AG04450 (cell line): ENCODE results near the gene HOXC5. TPM values are rescaled to one million over a fixed set of nuclear protein-coding genes. Genes with fewer than 3 reads are reported as not detected.

Experiments used
- CTCF ChIA-PET: fragments of 300-600, 350-600 bp; formaldehyde crosslinking; extraction: SDS; loops from one replicate; lab custom pipeline; 2022; ENCODE audit warnings: antibody characterized with exemption, inconsistent platforms; lab: Charles Lee
- POLR2A ChIA-PET: fragments of 350-600 bp; formaldehyde crosslinking; extraction: SDS; loops from one replicate; lab custom pipeline; 2021; ENCODE audit warnings: antibody characterized with exemption, inconsistent platforms; lab: Yijun Ruan, JAX
- DNase-seq: peaks from one replicate; pipeline ENCODE4 v3.0.0-alpha.2; 2011; ENCODE audit warnings: low read depth, low spot score
- H3K27ac ChIP-seq: one replicate; pipeline ENCODE4 v1.5.1; 2012; ENCODE audit warnings: low read depth, low read length, control low read depth
- H3K27me3 ChIP-seq: one replicate; pipeline ENCODE4 v1.6.0; 2012; ENCODE audit warnings: low read length; ENCODE audit not compliant: control insufficient read depth, insufficient read depth
- H3K4me3 ChIP-seq: 2 replicates; pipeline ENCODE4 v1.5.1; 2011; ENCODE audit warnings: mild to moderate bottlenecking, low read depth, low read length, control low read depth
- H3K9me3 ChIP-seq: 2 replicates; pipeline ENCODE4 v1.5.1; 2012; ENCODE audit warnings: low read length; ENCODE audit not compliant: control insufficient read depth, insufficient read depth
- CTCF ChIP-seq: IDR thresholded peaks from 2 replicates; pipeline ENCODE4 v1.5.1; 2011; ENCODE audit warnings: low read depth, low read length, control low read depth, inconsistent platforms
- polyA plus RNA-seq: library from polyadenylated mRNA; depleted of rRNA; stranded (reverse); fragments of >200 nt; gene quantifications from 2 replicates; pipeline ENCODE4 v1.2.3, GENCODE V29; 2011

The HOXC5 gene
- polyA plus RNA-seq, 1 experiment = not detected

- ChIA-PET CTCF (no interaction called here), POLR2A (no interaction called here)
- no peak for TF ChIP-seq CTCF
- DNase-seq = no peak
- Histone ChIP-seq H3K27ac (no peak within 1 kb of the TSS), H3K4me3 (no peak within 1 kb of the TSS), H3K27me3 (peaks cover 94% of the 10 kb centered on the region), H3K9me3 (peaks cover 14% of the 10 kb centered on the region)
Measured at GRCh38 chr12:54028314-54029201, 4.3 kb upstream of the HOXC5 start, which contains the start of gene HOXC6. TSS of gene HOXC6 (plus strand) at chr12:54028440. CDS start at chr12:54028522, 82 bp downstream.

GRCh38 chr12:54029529-54030441 lies 3.1 kb upstream of the HOXC5 start:
- peaks cover 94% of the 10 kb centered on the region for H3K27me3 ChIP-seq
- H3K27ac ChIP-seq = no peak overlapping the region
- CTCF ChIA-PET = no interaction called here
- POLR2A ChIA-PET = no interaction called here
- H3K4me3 ChIP-seq = no peak overlapping the region
- H3K9me3 ChIP-seq = peaks cover 21% of the 10 kb centered on the region
- no peak for DNase-seq
- no peak for TF ChIP-seq CTCF

DNA sequence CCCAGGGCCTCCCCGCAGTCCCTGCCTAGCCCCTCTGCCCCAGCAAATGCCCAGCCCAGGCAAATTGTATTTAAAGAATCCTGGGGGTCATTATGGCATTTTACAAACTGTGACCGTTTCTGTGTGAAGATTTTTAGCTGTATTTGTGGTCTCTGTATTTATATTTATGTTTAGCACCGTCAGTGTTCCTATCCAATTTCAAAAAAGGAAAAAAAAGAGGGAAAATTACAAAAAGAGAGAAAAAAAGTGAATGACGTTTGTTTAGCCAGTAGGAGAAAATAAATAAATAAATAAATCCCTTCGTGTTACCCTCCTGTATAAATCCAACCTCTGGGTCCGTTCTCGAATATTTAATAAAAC lies 2.4 kb upstream of the HOXC5 start:
- CTCF ChIA-PET = no interaction called here
- Histone ChIP-seq H3K9me3 (peaks cover 21% of the 10 kb centered on the region), H3K27me3 (peaks cover 92% of the 10 kb centered on the region), H3K27ac (no peak overlapping the region), H3K4me3 (no peak overlapping the region)
- no peak for TF ChIP-seq CTCF
- no peak for DNase-seq
- POLR2A ChIA-PET = no interaction called here

DNA sequence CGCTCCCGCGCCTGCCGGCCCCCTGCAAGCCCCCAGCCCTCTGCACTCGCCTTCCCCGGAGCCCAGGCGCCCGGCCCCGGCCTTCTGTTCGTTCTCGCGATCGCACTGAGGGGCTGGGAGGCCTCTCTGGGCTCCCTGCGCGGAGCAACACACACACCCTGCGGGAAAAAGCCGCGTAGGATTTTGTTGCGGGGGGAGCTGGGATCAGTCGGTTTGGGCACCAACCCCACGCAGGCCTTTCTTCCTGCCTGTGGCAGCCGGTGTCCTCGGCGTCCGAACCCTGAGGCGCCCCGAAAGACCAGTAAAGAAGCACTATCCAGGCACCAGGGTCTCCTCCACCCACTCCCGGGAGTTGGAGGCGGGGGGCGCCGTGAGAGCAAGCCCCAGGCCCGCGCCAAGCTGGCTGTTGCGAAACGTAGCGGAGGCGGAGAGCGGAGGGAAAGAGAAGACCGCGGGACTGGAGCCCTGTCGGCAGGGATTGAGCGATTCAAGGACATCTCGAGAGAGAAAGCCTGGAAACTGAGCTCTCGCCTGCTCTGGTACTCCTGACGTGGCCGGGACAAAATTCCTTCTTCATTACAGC lies 1.9 kb upstream of the HOXC5 start:
- POLR2A ChIA-PET = no interaction called here
- Histone ChIP-seq H3K4me3 (no peak overlapping the region), H3K9me3 (peaks cover 21% of the 10 kb centered on the region), H3K27ac (no peak overlapping the region), H3K27me3 (peaks cover 93% of the 10 kb centered on the region)
- no peak for TF ChIP-seq CTCF
- CTCF ChIA-PET = interaction anchor here (0.5 to 2.5 kb wide), 3 partner anchors 9 to 184 kb away, joined by 3 to 11 read pairs (median 4); no protein-coding TSS in a partner anchor
- no peak for DNase-seq
